Stromal cell of bone marrow (primary cell): ENCODE measurements around the gene NKAIN2.

Source experiments
- DNase-seq: peaks from one replicate; pipeline ENCODE4 v3.0.0-alpha.2; 2012; ENCODE audit warnings: low read depth

Gene NKAIN2

DNA sequence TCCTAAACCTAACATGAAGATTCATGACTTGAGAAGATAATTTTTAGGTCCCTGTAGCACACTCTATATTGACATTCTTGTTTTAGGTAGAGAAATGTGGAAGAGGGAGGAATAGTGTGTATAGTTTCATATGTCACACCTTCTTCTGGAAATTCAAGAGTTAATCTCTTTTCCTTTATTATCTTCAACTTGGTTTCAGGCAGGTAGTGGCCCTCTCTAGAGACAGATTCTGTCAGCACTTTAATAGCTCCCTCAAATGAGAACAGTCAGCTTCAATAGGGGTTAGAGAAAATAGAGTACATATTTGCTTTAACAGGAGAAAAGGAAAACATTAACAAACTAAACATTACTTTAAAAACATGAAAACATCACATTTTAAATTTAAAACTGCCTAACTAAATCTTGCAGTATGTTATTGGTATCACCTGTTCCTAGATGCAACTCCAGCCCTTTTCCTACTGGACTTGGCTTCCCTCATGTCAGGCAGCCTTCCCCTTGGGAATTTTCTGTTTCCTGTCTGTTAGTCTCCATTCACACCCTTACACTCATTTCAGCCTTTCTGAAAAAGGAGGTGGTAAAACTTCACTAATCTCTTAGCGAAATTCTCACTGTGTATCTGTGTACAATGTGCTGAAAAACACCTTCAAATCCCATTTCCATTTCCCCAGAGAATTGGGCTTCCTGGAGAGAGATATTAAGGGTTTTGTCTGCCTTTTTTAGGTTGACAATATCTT is 966.3 kb downstream of the NKAIN2 start:
- no peak for DNase-seq

DNA sequence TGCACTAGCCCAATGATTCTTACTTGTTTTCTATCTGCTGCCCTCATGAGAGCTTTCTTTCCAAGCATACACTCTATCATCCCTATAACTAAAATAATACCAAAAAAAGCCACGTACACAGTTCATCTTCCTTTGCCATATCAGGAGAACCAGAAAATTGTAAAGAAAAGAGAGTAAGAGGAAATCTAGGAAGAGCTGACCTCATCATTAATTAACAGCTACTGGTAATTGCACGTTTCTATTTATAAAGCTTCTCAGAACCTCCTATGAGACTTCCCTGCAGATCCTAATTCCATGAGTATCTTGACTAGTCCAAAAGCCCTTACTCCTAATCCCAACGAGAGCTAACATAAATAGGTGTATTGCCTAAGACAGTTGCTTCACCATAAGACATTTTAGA is 967.1 kb downstream of the NKAIN2 start:
- no peak for DNase-seq

DNA sequence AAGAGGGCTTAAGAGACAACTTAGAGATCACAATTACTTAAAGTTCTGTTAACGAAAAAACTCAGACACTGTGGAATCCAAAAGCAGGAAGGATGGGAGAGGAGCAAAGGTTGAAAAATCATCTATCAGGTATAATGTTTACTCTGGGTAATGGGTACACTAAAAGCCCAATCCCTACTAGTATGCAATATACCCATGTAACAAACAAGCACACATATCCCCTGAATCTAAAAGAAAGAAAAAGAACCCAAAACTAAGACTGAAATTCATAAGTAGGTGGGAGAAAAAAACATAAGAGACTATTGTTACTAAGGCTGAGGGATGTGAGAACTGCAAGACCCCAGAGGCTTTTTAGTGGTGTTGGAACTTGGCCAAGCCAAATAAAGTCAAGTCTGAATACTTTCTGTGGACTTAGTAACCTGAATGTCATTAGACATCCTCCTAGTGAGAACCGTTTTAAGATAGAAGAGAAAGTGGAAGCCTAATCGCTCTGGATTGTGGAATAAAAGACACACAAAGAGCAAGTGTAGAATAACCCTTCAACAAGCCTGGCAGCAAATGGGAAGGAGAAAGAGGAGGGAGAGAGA is 969.2 kb downstream of the NKAIN2 start:
- no peak for DNase-seq

DNA sequence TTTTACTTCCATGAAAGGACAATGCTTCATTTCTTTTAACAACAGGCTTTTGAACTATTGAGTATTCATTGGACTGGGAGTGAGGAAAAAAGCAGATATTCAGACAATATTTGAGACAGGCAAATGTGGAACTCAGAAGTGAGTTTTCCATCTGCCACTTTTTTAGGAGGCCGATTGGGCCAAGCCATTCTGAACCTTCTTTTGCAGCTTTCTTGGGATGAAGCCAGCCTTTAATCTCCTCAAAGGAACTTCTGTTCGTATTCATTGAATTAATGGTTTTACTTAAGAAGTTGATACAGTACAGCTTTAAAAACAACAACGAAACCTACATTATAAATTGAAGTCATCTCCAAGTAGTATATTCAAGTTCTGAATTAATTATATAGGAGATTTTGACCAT is 971.5 kb downstream of the NKAIN2 start:
- DNase-seq: no peak

DNA sequence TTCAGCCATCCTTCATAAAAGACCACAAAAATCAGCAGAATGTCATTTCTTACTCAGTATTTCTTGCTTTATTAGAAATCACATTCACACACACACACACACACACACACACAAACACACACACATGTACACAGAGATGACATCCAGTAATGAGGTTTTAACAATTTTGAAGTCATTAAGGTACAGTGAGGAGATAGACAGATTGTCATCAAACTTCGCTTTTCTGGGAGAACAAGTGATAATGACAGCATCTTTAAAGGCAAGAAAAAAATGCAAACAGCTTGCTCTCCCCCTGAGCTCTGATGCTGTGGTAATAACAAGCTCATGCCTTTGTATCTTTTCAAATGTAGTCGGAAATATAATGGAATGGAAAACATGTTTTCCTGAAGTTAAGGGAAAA is 974.2 kb downstream of the NKAIN2 start:
- no peak for DNase-seq

DNA sequence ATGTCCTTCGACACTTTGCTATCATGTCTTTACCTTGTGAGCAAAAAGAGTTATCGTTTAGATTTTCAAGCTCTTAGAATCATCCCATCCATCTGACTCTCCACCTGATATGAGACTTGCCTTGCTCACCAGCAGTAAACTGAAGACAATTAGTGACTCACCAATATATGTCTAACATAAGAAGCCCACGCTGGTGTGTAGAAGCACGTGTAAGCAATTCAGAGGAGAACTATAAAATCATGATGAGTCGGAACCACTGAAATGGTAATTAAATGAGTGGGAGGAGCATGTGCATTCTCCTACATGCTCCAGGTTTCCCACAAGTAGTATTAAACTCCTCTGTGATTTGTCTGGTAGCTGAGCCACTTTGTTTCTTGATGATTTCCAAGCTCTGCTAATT is 977.0 kb downstream of the NKAIN2 start:
- DNase-seq: no peak

DNA sequence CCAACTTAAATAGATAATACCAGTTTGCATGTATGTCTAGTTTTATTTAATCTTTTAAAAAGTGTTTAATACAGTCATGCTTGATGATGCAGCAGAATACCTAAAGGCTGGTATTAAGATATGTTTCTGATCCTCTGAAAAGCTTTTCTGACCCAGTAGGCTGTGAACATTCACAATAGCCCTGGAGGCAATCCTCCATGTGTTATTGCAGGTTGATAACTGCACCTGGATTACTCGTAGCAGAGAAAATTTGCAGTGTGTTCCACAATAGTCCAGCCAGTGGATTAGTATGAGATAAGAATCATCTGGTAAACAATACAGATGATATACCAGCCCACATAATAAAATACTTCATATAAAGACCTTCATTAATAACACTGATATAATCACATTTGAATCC is 979.7 kb downstream of the NKAIN2 start:
- no peak for DNase-seq

DNA sequence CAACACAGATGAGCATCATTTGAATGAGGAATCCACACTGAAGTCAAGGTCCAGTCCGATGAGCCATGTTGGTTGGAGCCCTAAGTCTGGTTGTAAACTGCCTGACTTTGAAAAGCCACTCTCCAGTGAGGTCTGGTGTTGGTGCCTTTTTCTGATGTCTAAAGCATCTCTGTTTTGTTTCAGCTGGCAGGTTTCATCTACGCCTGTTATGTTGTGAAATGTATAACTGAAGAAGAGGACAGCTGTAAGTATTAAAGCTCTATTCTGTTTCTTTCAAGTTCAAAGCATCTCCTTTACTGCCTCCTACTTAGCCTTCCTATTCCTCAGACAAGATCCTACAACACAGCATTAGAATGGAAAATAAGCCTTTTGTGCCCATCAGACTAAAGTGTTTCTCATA is 987.5 kb downstream of the NKAIN2 start:
- no peak for DNase-seq

DNA sequence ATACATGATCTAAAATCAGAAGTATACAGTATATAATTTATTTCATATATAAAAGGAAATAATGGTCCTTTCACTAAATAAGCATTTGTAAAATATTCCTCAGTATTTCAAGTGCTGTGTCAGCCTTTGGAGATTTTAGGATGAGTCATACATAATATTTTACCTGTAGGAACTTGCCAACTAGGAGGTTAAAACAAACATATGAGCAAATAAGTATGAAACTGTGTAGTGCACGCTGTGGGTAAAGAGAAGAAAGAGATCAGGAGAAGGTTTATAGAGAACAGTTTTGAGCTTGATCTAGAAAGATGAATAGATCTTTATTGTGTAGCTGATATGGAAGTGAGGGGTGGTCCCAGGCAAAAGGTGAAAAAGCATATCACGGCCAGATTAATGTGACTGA is 988.7 kb downstream of the NKAIN2 start:
- no peak for DNase-seq

DNA sequence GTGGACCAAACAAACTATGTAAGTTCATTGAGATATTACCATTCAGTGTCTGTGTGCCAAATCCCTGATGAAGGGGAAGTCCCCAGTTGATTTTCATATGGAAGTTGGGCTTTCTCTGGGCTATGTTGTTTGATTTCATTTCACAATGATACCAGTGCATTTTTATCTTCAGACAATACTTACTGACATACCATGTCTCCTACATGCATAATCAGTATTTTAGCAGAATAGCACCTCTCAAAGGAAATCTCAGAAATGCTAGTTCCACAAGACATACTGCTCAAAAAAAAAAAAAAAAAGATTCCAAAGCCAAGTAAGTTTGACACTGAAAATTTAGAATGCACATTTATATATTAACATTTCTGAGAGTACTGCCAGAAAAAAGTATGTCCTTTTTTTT is 989.7 kb downstream of the NKAIN2 start:
- DNase-seq: no peak

DNA sequence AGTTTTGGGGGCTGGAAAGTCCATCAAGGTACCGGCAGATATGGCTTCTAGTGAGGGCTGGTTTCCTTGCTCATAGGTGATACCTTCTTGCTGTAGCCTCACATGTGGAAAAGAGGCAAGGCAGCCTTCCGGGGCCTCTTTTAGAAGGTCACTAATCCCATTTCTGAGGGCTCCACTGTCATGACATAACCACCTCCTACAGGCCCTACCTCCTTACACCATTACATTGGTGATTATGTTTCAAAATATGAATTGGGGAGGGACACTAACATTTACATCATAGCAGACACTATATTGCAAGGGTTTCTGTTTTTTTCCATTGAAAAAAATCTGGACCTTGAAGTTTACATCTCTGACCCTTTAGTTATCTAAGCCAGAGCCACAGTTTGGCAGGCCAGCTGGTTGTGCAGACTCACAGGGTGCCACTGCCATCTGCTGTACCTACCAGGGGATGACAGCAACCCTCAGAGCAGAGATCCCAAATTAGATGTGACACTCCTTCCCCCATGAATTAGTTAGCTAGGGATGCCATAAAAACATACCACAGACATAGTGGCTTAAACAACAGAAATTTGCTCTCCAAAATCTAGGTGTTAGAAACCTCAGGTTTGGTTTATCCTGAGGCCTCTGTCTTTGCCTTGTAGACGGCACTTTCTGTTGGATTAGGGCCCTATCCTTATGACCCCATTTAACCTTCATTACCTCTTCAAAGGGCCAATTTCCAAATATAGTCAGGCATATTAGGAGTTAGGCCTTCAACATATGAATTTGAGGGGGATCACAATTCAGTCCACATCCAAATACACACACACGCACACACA is 992.2 kb downstream of the NKAIN2 start:
- DNase-seq: peak; percentile 8

DNA sequence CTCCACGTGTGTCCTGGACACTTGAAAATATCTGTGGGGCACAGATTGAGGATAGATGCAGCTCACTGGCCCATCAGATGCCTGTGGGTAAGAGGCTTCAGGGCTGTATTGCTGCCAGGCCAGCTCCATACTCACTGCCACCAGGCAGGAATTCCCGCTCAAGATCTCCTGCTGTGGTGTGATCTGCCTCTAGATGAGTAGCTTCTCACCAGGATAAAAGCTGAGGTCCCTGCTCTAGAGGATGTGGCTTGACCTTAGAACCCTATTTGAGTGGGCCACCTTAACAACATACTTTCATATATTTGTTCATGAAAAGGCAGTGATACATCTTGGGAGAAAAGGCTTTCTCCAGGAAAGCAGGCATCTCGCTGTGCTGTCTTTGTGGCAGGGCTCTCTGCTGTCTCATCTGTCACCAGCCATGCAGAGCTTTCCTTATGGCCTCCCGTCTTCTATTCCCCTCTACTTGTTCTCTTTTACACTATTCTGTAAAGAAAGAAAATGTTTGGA is 992.9 kb downstream of the NKAIN2 start:
- no peak for DNase-seq

DNA sequence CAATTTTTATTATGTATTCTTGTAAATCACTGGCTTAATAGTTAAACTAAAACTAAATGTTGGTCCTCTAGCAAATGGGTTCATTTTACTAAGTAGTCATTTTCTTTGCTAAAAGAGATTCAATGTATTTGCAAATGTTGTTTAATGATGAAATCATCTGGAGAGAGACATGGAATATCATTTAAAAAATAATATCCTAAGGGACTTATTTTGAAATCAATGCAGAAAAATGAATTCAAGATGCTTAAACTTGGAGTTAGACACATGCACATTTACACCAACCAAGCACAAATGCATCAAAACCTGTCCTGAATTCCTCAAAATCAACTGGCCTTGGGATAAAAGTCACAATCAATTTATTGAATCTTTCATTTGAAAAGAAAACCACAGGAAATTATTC is 993.6 kb downstream of the NKAIN2 start:
- no peak for DNase-seq

DNA sequence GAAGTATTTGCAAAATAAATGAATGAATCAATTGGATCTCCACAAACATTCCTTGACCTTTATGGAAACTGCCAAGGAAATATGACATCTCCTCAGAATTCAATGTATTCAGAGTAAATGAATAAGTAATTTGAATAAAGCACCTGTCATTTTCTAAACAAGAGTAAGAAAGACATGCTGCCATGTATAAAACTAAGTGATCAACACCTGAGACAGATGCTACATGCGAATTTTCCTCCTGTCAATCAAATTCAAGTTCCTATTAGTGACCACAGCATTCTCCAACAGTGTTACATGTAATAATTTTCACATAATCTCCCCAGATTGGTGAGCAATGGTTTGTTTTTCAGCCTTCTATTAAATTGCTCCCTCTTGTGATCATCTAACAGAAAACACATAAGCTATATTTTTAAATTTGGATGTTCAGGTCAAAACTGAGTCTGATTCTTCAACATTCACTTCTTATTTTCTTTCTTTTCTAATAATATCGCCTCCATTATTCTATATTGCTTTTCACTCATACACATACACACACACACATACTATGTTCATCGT is 995.4 kb downstream of the NKAIN2 start:
- DNase-seq: no peak

DNA sequence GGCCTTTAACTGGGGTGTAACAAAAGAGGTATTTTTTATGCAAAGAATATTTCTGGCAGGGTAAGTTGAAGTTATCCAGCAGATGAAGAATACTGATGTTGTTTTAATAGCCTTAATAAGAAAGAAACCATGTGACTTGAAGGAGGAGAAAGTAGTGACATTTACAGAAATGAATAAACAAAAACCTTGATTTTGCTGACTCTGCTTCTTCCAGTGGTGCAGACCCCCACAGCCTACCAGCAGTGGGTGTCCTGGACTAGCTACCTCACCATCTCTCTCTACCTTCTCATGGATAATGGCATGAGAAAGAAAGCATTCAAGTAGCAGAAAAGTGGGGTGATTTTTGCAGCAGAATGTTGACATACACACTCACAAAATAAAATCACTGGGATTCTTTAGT is 996.0 kb downstream of the NKAIN2 start:
- no peak for DNase-seq

DNA sequence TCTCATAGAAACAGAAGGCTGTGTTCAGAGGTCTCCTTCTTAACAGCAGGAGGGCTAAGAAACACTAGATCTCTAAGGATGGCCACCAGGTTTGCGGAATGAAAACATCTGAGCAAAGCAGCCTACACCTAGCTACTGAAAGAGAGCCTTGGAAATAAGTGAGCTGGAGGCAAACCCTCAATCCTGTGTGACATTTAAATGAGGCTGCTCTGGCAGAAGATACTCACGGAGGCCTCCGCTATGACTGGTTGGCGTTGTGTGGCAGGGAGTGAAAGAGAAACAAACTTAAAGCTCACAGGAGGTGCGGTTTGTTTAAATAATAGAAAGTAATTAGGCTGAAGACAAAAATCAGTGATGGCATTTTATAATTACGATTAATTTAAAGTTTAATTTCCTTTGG is 996.6 kb downstream of the NKAIN2 start:
- no peak for DNase-seq

DNA sequence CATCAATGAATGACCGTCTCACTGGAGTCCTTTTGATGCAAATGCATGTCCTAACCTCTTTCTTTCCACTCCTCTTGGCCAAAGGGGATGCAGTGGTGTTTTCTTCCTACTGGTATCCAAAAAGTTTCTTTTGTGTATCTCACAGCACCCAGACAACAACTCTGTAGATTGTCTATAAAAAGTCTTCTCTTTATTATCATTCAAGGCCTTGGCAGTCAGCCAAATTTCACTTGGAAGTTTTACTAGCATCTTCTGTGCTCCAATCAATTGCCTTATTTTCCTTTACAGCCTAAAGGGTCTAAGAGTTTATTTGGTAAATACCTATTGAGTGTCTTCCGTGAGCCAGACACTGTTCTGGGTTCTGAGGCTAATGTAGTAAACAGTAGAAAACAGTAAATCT is 1008.4 kb downstream of the NKAIN2 start:
- DNase-seq: no peak

DNA sequence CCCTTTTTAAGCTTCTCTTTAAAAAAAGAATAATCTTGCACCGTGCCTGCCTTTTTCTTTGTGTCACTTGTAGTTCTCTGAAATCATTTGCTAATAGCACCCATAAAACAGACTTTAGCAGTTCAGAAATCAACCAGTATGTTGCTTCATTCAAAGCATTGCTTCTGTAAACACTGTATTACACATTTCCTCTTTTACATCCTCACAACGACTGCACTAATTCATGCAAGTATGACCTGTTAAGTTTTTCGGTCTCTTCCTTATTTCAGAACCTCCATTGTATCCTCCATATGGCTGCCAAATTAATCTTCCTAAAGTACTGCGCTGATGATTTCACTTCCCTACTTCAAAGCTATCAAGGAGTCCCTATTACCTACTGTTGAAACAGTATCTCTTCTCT is 1015.7 kb downstream of the NKAIN2 start:
- DNase-seq: no peak

DNA sequence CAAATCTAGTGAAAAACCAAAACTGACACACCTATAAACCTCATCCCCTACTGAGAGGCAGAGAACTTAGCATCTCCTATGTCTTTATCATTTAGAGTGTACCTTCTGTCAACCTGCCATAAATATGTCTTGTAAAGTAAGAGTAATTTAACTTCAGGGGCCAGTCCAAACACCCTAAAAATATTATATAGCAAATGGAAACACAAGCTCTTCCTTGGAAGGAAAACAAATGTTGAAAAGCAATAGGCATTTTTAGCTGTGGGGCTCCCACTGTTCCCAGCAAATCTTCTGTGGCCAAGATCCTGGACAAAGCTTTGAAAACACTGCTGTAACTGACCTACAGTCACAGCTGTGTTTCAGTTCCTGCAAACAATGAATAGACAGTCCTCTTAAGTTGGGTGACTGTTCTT is 1018.5 kb downstream of the NKAIN2 start:
- DNase-seq: no peak

DNA sequence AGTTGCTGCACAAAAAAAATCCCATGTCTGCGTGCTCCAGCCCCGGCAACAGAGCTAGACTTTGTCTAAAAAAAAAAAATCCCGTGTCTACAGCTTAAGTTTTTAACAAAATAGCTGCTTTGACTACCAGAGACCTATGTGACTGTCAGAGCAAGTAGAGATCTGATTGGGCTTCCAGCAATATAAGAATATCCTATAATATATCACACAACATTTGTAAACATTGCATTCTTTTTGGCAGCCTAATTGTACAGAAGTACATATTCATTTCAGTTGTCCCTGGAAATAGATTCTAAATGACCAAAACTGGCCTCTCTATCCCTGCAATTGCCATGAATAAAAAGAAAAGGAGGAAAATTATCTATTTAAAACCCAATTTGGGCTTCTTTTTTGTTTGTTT is 1019.1 kb downstream of the NKAIN2 start:
- DNase-seq: no peak

DNA sequence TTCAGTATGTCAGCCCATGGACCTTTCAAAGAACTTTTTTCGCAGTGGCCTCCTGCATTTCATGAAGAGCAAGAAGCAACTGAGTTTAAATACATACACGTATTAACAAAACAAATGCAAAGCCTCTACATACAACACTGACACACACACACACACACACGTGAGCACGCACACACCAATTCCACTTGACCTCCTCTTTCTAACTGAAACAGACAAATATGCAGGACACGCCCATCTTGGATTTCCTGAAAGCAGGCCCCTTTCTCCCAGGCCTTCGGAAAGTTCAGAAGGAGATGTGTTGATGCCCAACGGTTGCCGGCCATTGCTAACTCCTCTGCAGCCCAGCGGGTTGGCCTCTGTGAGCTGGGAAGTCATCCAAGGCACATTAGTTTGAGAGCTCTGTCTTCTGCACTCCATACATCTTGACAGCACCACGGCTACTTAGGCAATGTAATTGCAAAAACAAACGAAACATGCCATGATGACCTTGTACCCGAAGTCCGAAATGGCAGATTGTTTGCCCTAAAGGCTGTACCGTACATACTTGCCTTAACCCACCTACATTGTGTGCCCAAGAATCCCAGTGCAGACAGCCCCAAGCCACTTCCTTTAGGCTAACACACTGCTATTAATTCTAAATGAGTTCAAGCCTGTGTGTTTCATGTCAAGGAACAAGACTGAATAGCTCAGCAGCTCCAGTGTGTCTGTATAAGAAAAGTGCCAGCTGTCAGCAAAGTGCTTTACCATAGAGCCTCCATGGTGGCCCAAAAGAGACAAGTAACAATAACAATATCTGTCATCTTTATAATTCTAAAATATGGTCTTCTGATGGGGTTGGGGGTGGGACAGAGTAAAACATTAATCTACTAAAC is 1019.8 kb downstream of the NKAIN2 start:
- DNase-seq: no peak

DNA sequence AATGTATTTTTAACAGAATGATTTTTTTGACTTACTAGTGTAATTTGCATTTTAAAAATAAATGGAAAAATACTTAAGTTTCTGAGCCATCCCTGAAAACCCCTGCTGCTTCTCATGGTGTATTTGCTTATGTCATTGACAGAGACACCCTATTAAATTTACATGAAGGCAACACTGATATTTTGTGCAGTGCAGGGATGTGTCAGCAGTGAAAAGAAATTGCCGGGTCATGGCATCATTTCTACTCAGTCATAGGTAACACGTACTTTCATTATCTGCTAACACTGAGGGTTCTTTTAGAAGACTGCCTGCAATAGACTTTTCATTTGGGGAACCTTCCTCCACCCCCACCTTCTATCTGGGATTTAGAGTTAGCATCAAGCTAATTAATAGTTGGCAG is 1021.9 kb downstream of the NKAIN2 start:
- no peak for DNase-seq
